Neural cell (in vitro differentiated cells): ENCODE results near the gene TCF4.

ENCODE experiments used
- EZH2 ChIP-seq: fragments of 200-600, 300-800 bp; shearing (Covaris generic), sonication (generic); IDR thresholded peaks from 2 replicates; pipeline ENCODE4 v1.6.1; 2014; ENCODE audit warnings: antibody characterized with exemption, low read length, borderline replicate concordance, mild to moderate bottlenecking; ENCODE audit not compliant: insufficient read depth, poor library complexity, severe bottlenecking
- RAD21 ChIP-seq: fragments of 450-650 bp; conservative IDR thresholded peaks from 2 replicates; pipeline ENCODE4 v1.6.1; 2014; ENCODE audit warnings: antibody characterized with exemption, mild to moderate bottlenecking, moderate library complexity
- SMC3 ChIP-seq: fragments of 450-650 bp; conservative IDR thresholded peaks from 2 replicates; pipeline ENCODE4 v1.6.1; 2014; ENCODE audit warnings: antibody characterized with exemption, mild to moderate bottlenecking, moderate library complexity; ENCODE audit not compliant: poor library complexity
- TAF1 ChIP-seq: IDR thresholded peaks from 2 replicates; pipeline ENCODE4 v1.6.1; 2012; ENCODE audit warnings: low read depth
- TF ChIP-seq, protein P1 (sequence below): fragments of 450-650 bp; IDR thresholded peaks from 2 replicates; pipeline ENCODE4 v1.5.1; 2014; ENCODE audit warnings: antibody characterized with exemption, mild to moderate bottlenecking, moderate library complexity; ENCODE audit not compliant: poor library complexity, severe bottlenecking
- TF ChIP-seq, protein P2 (sequence below): IDR thresholded peaks from 2 replicates; pipeline ENCODE4 v1.6.1; 2012; ENCODE audit warnings: borderline replicate concordance

DNA sequence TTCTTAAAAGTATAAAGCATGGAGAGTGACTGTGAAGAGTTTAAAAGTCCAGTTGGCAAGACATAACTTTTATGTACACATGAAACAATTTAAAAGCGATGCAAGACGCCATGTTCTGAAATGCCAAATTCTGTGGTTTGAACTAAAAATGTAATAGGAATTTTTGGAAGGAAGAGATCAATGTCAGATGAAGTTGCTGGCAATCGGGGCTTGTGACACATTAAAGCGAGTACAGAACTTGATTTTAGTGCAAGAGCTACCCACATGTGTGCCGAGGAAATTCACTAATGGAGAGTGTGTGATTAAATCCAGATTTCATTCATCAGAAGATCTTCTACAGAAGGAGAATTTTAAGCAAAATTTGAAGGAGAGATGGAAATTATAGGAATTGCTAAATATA is 408.6 kb downstream of the TCF4 start:
- TF ChIP-seq EZH2 (no peak), SMC3 (no peak), TAF1 (no peak), RAD21 (no peak)
- TF ChIP-seq, protein P1, sequence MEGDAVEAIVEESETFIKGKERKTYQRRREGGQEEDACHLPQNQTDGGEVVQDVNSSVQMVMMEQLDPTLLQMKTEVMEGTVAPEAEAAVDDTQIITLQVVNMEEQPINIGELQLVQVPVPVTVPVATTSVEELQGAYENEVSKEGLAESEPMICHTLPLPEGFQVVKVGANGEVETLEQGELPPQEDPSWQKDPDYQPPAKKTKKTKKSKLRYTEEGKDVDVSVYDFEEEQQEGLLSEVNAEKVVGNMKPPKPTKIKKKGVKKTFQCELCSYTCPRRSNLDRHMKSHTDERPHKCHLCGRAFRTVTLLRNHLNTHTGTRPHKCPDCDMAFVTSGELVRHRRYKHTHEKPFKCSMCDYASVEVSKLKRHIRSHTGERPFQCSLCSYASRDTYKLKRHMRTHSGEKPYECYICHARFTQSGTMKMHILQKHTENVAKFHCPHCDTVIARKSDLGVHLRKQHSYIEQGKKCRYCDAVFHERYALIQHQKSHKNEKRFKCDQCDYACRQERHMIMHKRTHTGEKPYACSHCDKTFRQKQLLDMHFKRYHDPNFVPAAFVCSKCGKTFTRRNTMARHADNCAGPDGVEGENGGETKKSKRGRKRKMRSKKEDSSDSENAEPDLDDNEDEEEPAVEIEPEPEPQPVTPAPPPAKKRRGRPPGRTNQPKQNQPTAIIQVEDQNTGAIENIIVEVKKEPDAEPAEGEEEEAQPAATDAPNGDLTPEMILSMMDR: no peak
- TF ChIP-seq, protein P2, sequence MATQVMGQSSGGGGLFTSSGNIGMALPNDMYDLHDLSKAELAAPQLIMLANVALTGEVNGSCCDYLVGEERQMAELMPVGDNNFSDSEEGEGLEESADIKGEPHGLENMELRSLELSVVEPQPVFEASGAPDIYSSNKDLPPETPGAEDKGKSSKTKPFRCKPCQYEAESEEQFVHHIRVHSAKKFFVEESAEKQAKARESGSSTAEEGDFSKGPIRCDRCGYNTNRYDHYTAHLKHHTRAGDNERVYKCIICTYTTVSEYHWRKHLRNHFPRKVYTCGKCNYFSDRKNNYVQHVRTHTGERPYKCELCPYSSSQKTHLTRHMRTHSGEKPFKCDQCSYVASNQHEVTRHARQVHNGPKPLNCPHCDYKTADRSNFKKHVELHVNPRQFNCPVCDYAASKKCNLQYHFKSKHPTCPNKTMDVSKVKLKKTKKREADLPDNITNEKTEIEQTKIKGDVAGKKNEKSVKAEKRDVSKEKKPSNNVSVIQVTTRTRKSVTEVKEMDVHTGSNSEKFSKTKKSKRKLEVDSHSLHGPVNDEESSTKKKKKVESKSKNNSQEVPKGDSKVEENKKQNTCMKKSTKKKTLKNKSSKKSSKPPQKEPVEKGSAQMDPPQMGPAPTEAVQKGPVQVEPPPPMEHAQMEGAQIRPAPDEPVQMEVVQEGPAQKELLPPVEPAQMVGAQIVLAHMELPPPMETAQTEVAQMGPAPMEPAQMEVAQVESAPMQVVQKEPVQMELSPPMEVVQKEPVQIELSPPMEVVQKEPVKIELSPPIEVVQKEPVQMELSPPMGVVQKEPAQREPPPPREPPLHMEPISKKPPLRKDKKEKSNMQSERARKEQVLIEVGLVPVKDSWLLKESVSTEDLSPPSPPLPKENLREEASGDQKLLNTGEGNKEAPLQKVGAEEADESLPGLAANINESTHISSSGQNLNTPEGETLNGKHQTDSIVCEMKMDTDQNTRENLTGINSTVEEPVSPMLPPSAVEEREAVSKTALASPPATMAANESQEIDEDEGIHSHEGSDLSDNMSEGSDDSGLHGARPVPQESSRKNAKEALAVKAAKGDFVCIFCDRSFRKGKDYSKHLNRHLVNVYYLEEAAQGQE: no peak
